AG09309 (cell line): Measurements from ENCODE around the gene APOD.

Experiments
- DNase-seq: peaks from one replicate; pipeline ENCODE4 v3.0.0-alpha.2; 2010; ENCODE audit warnings: low read depth
- H3K4me3 ChIP-seq: 2 replicates; pipeline ENCODE4 v1.5.1; 2011; ENCODE audit warnings: mild to moderate bottlenecking, low read depth, low read length, moderate library complexity; ENCODE audit not compliant: control insufficient read depth
- TF ChIP-seq, protein P1 (sequence below): IDR thresholded peaks from 2 replicates; pipeline ENCODE4 v1.5.1; 2011; ENCODE audit warnings: mild to moderate bottlenecking, low read depth, low read length, inconsistent platforms; ENCODE audit not compliant: insufficient read depth, control insufficient read depth; ENCODE audit errors: missing control alignments

Gene APOD

DNA sequence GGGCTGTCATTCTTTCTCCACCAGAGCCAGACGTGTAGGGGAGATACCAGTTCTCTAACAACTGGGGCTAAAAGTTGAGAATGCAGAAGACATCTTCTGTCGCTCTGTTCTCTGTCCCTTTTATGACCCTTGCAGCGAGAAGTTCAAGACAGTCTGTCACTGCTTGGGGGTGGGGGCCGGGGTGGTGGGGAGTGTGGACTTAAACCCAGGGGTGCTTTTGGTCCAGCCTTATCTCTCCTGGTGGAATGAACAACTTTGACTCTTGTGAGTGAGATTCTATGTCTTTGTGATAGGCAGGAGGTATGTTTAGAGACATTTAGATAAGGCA lies 767 bp upstream of the APOD start:
- DNase-seq = no peak
- no peak overlapping the region for H3K4me3 ChIP-seq
- TF ChIP-seq, protein P1, sequence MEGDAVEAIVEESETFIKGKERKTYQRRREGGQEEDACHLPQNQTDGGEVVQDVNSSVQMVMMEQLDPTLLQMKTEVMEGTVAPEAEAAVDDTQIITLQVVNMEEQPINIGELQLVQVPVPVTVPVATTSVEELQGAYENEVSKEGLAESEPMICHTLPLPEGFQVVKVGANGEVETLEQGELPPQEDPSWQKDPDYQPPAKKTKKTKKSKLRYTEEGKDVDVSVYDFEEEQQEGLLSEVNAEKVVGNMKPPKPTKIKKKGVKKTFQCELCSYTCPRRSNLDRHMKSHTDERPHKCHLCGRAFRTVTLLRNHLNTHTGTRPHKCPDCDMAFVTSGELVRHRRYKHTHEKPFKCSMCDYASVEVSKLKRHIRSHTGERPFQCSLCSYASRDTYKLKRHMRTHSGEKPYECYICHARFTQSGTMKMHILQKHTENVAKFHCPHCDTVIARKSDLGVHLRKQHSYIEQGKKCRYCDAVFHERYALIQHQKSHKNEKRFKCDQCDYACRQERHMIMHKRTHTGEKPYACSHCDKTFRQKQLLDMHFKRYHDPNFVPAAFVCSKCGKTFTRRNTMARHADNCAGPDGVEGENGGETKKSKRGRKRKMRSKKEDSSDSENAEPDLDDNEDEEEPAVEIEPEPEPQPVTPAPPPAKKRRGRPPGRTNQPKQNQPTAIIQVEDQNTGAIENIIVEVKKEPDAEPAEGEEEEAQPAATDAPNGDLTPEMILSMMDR = no peak

DNA sequence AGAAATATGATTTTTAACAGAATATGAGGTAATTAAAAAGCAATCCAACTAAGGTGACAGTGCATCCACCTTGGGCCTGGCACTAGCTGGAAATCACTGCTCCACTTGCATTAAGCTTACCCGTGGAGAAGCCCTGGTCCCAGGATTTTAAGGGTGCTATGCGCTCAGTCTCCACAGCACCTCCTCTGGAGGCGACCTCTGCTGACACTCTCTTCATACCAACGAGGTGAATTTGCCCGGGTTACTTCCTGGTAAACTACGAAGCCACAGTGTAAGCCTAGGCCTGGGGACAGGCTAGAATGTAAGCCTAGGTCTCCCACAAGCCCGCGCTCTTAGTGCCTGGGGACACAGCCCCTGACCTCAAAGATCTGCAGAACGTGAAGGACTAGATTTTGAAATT lies 793 bp downstream of the APOD start:
- no peak for DNase-seq
- no peak overlapping the region for H3K4me3 ChIP-seq
- TF ChIP-seq, protein P1 = no peak

DNA sequence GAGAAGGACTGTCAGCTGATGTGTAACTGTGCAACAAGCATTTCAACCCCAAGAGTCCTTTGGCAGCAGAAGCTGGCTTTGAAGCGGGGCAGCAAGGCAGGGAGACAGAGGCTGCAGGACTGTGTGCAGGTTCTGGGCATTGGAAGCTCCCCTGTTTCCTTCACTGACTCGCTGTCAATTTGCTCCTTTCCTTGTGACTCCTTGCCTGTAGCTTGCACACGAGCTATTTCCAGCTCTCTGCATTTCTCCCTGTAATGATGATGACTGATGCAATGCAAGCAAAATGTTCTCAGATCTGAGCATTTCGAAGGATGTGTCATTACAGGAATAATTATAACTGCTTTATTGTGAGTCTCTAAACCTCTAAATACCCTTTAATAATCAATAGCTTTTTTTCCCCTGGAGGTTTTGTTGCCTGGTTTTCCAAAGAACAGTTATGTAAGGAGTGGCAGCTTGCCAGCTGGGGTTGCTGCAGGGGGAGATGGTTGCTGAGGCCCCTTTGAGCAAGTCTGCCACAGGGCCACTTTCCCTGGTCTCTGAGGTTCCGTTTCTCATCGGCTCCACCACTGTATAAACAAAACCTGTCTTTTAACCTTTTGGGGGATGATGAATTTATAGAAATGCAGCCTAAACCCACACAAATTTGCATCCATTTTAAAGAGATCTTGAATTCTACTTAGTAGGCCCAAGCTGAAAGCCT lies 2.8 kb downstream of the APOD start:
- DNase-seq = peak; percentile 38
- TF ChIP-seq, protein P1 = no peak
- no peak overlapping the region for H3K4me3 ChIP-seq

DNA sequence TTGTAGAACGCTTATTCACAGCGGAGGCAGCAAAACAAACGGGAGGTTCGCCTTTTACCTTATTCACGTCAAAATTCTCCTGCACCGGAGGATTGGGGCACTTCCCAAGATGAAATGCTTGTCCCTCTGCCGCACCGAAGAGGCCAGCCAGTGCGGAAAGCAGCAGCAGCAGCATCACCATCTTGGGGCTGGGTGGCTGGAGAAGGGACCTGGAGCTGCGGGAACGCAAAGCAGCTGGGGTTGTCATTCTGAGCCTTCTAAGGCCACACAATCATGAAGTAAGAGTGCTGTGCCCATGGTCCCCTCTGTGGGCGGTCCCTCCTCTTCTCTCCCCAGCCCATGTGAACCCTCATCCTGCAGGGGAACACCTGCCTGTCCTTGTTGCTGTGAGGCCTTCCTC lies 4.5 kb downstream of the APOD start:
- DNase-seq = no peak
- no peak overlapping the region for H3K4me3 ChIP-seq
- TF ChIP-seq, protein P1 = no peak

DNA sequence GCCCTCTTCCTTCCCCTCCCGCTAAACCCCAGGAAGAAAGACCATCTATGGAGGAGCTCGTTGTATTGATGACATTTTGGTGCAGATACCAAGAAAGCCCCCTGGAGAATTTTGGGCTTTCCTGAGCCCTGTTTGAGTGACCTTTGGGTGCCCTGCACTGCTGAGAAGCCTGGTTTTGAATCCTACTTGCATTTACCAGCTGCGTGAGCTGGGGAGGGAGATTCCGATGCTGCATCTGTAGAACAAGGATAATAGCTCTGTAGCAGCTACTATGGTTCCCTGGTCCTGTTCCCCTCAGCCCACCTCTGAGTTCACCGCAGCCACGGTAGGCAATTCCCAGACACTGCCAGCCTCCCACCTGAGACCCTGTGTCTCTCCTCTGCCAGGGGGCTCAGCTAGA lies 5.2 kb downstream of the APOD start:
- no peak for DNase-seq
- TF ChIP-seq, protein P1 = no peak

DNA sequence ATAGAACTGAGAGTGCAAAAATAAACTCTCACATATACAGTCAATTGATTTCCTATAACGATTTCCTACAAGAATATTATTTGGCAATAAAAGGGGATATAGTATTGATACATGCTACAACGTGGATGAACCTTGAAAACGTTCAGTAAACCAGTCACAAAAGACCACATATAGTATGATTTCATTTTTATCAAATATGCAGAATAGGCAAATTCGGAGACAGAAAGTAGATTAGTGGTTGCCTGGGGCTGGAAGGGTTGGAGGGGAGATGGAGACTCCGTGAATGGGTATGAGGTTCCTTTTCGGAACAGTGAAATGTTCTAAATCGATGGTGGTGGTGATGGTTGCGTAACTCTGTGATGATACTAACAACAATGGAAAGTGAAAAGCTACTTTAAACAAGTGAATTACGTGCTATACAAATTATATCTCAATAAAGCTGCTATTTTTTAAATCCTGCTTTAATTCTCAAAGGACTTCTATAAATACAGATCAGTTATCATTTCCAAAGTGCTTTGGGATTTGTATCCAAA lies 6.0 kb downstream of the APOD start:
- TF ChIP-seq, protein P1 = no peak
- DNase-seq = no peak

More for the DNA sequence above, 5.2 kb downstream of the APOD start:
- H3K4me3 ChIP-seq = no peak overlapping the region

More for the DNA sequence above, 6.0 kb downstream of the APOD start:
- H3K4me3 ChIP-seq = no peak overlapping the region
